ENCODE data around the gene ANKMY1.
"Not testable (repeated sequence)": the region's sequence is repeated elsewhere in the genome, so short reads cannot be mapped to it uniquely, and the experiment has no call there.

The ANKMY1 gene

GRCh38 chr2:240555541-240556250 is 2.1 kb downstream of the ANKMY1 start:
- no peak for TF ChIP-seq CTCF (conservative IDR thresholded peaks at IDR 0.05; ENCODE audit: low read length)
- no peak for DNase-seq (ENCODE audit: low read depth)
- H3K4me3 ChIP-seq (ENCODE audit: low read length) = no peak overlapping the region

- TF ChIP-seq CTCF (conservative IDR thresholded peaks at IDR 0.05; ENCODE audit: low read length) = no peak
- H3K4me3 ChIP-seq (ENCODE audit: low read length) = no peak overlapping the region
- no peak for DNase-seq (ENCODE audit: low read depth)
These were observed 2.9 kb downstream of the ANKMY1 start for GRCh38 chr2:240554767-240555493.

- DNase-seq (ENCODE audit: low read depth) = no peak
- no peak for TF ChIP-seq CTCF (conservative IDR thresholded peaks at IDR 0.05; ENCODE audit: low read length)
These were observed 3.8 kb downstream of the ANKMY1 start for GRCh38 chr2:240553956-240554480.

GRCh38 chr2:240551811-240552210 is 6.0 kb downstream of the ANKMY1 start:
- DNase-seq (ENCODE audit: low read depth) = no peak
- no peak overlapping the region for H3K4me3 ChIP-seq (ENCODE audit: low read length)
- TF ChIP-seq CTCF (conservative IDR thresholded peaks at IDR 0.05; ENCODE audit: low read length) = no peak

More at GRCh38 chr2:240553956-240554480, 3.8 kb downstream of the ANKMY1 start:
- H3K4me3 ChIP-seq (ENCODE audit: low read length) = no peak overlapping the region

GRCh38 chr2:240551288-240551687 is 6.5 kb downstream of the ANKMY1 start:
- H3K4me3 ChIP-seq (ENCODE audit: low read length) = no peak overlapping the region
- DNase-seq (ENCODE audit: low read depth) = no peak
- no peak for TF ChIP-seq CTCF (conservative IDR thresholded peaks at IDR 0.05; ENCODE audit: low read length)

GRCh38 chr2:240539906-240540305 is 17.9 kb downstream of the ANKMY1 start:
- no peak for DNase-seq (ENCODE audit: low read depth)
- TF ChIP-seq CTCF (conservative IDR thresholded peaks at IDR 0.05; ENCODE audit: low read length) = no peak
- H3K4me3 ChIP-seq (ENCODE audit: low read length) = no peak overlapping the region

GRCh38 chr2:240539101-240539500 is 18.7 kb downstream of the ANKMY1 start:
- H3K4me3 ChIP-seq (ENCODE audit: low read length); DNase-seq (ENCODE audit: low read depth): not testable (repeated sequence)
